ENCODE measurements around the gene NUDCD3.

Gene NUDCD3

DNA sequence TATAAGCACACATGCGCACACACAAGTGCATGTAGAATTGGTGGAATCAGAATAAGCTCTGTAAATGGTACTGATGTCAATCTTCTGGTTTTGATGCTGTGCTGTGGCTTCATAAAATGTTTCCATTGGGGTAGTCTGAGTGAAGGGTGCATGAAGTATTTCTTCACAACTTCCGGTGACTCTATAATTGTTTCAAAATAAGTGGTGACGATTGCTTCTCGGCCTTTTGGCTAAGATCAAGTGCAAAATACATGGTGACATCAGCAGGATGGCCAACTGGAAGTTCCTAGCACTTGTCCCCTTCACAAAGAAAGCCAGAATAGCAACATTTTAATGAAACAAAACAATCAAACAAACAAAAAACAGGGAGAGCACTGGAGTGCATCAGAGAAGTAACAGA is 123.5 kb downstream of the NUDCD3 start:
- no peak for DNase-seq (ENCODE audit: low read depth in 2 of 2)

- DNase-seq (ENCODE audit: low read depth in 2 of 2), result no peak
Measured at GRCh38 chr7:44353668-44354067, 136.8 kb downstream of the NUDCD3 start.

- no peak for DNase-seq (ENCODE audit: low read depth in 2 of 2)
Measured at GRCh38 chr7:44348851-44349781, 141.3 kb downstream of the NUDCD3 start.

- DNase-seq (ENCODE audit: low read depth in 2 of 2), result no peak
Measured at GRCh38 chr7:44348300-44348699, 142.2 kb downstream of the NUDCD3 start.

GRCh38 chr7:44347546-44348114 is 142.8 kb downstream of the NUDCD3 start:
- DNase-seq (ENCODE audit: low read depth in 2 of 2), result no peak

DNA sequence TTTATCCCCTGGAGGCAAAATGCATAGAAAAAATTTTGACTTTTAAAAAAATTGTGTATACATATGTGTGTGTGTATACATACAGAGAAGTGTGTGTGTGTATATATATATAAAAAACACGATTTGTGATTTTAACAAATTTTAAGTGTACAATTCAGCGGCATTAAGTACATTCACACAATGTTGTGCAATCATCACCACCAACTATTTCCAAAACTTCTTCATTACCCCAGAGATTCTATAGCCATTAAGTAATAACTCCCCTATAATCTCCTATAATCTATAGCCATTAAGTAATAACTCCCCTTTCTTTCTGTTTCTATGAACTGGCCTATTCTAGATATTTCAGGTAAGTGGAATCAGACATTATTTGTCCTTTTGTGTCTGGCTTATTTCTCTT is 144.4 kb downstream of the NUDCD3 start:
- DNase-seq (ENCODE audit: low read depth in 2 of 2), result no peak

DNA sequence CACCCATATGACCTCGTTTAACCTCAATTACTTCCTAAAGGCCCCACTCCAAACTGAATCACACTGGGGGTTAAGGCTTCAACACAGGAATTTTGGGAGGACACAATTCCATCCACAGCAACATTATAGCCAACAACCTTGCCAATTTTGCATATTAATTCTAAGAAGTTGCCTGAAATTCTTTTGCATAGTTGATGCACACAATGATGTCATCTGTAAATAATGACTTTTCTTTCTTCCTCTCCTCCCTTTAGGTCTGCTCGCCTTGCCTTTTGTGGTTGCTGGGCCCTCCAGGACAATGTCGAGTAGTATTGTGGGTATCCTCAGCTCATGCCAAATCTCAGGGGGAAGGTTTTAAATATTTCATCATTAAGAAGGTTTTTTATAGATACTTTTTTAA is 149.1 kb downstream of the NUDCD3 start:
- no peak for DNase-seq (ENCODE audit: low read depth in 2 of 2)

- DNase-seq (ENCODE audit: low read depth in 2 of 2), result no peak
Measured at GRCh38 chr7:44338600-44338999, 151.9 kb downstream of the NUDCD3 start.

DNA sequence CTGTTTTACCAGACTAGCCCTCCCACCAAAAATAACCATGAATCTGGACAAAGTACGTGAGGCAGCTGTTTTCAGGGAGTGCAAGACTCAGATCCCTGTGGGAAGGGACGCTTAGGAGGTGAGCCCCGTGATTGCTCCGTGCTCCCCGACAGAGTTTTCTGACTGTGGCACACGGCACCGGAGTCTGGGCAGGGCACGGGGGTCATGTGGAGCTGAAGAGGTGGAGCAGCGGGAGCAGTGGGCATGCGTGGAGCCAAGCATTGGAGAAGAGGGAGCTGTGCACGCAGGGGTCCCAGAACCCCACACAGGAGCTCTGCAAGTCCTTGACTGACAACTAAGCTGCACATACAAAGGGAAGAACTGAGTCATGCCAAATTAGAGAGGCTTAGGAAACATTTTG is 154.0 kb downstream of the NUDCD3 start:
- DNase-seq (ENCODE audit: low read depth in 2 of 2), result no peak

- DNase-seq (ENCODE audit: low read depth in 2 of 2), result no peak
Measured at GRCh38 chr7:44335184-44335583, 155.3 kb downstream of the NUDCD3 start.

GRCh38 chr7:44334734-44335097 is 155.7 kb downstream of the NUDCD3 start:
- no peak for DNase-seq (ENCODE audit: low read depth in 2 of 2)

DNA sequence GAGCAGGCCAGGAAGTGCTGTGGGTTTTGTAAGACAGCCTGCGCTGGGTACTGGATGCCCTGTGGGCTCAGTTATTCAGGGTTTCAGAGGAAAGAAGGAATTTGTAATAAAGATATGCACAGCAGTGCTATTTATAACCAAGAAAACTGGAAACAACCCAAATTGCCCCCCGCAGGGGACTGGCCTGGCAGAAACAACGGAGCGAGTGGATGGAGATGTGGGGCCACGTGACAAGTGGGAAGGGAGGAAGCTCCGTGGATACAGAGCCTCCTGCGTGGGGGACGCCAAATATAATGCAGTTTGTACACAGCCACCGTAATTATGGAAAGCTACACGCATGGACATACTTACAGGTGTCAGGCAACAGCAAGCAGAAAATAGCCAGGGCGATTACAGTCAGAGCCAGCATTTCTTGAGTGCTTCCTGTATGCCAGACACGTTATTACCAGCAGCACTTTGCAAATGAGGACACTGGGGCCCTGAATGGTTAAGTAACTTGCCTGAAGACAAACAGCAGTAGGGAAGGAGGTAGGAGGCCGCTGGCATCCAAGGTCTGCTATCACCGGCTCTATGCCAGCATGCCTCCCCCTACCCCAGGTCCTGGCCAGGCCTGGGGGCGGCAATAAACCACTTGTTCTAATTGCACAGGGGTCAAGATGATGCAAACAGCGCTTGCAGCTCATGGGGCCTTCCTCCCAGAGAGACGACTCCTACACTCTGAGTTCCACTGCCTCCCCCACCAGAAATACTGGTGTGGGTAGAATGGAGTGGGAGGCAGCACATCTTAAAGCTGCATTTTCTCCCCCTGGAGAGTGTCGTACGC is 156.3 kb downstream of the NUDCD3 start:
- DNase-seq (ENCODE audit: low read depth in 2 of 2), result no peak

DNA sequence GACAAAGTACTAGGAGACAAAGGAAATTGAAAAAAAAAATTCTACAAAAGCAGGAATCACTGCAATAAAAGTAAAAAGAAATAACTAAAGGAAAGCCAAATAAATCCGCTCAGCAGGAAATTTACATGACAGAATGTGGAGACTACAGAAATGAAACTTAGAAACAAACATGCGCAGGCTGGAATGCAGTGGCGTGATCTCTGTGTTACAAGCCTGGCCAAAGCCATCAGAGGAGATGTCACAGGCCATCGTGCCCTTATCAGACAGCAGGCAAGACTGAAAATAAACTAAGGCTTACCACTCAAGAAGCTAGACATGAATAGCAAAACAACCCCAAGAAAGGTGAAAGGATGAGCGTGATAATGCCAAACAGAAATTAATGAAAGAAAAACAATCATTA is 158.8 kb downstream of the NUDCD3 start:
- DNase-seq (ENCODE audit: low read depth in 2 of 2), result no peak

DNA sequence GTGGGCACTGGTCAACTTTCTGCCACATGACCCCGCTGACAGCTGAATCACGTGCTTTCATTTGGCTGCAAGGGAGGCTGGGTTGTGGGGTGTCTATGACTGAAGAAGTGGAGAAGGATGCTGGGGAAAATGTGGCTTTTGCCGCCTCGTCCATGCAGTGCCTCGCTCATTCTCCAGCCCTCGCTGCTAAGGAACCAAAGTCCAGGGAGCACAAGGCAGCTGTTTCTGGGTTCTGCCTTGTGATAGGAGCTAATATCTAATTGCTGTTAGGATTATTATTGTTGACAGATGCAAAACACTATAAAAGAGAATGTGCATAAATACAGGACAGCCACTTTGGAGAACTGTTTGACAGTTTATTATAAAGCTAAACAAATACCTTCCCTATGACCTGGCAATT is 160.1 kb downstream of the NUDCD3 start:
- no peak for DNase-seq (ENCODE audit: low read depth in 2 of 2)

GRCh38 chr7:44329888-44330287 is 160.6 kb downstream of the NUDCD3 start:
- DNase-seq (ENCODE audit: low read depth in 2 of 2), result no peak

Measured in stimulated activated CD8-positive, alpha-beta memory T cell treated with anti-CD3 and anti-CD28 coated beads, Interleukin-7, amount 100 ng/mL, for 1 hour (primary cell).